HG02610 (cell line): ENCODE results near the gene CNNM2.
A peak's percentile ranks its signal among the peaks of the same experiment; 100 is the strongest.

Source experiments
- ATAC-seq: cut with Tn5 transposase; IDR thresholded peaks from one replicate; pipeline ENCODE4 v1.9.1; 2021; ENCODE audit warnings: mild to moderate bottlenecking, moderate library complexity; ENCODE audit not compliant: unreplicated experiment

Gene CNNM2

DNA sequence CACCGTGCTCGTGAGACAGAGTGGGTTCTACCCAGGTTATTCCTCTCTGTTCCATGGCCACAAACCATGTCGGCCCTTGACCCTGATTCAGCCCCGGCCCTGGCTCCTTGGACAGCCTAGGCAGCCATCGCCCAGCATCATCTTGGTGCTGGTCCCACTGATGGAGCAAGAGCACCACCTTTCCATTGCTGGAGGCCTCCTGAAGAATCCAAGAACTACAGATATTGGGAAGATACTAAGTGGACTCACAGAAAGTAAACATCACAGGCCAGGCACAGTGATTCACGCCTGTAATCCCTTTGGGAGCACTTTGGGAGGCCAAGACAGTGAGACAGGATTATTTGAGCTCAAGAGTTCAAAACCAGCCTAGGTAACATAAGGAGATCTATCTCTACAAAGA is 149.9 kb downstream of the CNNM2 start:
- no peak for ATAC-seq

DNA sequence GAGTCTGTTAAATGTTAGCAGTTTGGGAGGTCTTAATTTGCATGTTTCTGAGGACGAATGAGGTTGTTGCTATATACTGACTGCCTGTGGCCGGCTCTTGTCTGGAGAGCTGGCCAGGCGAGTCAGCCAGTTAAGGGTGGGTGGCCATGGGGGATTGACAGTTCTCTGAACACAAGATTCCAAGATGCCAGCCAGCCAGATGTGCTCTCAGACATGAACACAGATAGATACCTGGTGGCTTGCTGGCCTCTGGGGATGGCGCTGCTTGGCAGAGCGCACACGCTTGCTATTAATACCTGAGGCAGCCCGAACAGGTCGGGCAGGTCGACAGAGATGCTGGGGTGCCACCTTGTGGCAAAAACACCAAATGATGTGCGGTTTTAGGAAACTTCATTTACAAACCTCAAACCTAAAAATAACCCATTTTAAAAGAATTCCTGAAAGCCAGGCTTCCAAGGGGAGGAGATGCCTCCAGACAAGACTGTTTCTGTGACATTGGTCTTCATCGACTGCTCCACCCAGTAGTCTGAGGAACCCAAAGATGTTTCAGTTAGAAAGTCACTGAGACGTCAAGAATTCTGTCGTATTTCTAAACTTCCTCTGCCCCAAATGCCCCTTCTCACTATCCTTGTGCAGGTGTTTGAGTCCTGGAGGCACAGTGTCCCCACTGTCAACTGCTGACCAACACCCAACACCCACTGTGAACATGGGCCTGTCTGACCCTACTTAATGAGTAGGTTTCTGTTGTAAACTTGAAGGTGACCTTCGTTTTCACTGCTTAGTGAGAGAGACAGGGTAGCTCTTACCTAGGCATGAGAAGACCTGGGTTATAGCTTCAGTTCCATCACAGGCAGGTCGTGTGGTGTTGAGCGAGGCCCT is 151.6 kb downstream of the CNNM2 start:
- peak; percentile 44 for ATAC-seq

DNA sequence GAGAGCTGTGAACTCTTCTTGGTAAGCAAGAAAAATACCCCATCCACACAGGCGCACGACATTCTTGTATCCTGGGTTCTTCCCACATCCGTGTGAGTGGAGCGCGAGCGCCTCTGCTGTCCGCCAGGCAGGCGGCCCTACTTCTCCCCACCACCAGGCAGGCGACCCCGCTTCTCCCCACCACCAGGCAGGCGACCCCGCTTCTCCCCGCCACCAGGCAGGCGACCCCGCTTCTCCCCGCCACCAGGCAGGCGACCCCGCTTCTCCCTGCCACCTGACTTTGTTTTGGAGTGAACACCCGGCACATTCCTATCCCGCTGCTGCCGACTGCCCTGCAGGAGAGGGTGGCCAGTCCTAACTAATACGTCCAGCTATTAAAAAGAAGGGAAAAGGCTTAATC is 154.2 kb downstream of the CNNM2 start:
- no peak for ATAC-seq

DNA sequence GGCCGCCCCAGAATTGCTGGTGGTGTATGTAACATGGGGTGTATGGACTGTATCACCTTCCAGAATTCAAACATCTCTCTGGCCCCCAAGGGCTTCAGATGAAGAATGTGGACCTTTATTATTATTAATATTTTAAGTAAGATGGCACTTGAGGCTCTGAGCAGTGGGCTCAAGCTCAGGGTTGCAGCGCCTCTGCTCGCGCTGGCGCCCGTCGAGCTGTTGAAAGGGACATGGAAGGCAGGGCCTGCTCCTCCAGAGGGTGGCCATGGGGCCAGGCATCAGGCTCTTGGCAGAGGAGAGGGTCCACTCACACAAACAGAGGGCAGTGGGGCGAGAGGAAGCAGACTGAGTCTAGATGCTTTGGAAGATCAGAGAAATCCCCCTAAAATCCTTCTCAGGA is 154.8 kb downstream of the CNNM2 start:
- ATAC-seq, result no peak

DNA sequence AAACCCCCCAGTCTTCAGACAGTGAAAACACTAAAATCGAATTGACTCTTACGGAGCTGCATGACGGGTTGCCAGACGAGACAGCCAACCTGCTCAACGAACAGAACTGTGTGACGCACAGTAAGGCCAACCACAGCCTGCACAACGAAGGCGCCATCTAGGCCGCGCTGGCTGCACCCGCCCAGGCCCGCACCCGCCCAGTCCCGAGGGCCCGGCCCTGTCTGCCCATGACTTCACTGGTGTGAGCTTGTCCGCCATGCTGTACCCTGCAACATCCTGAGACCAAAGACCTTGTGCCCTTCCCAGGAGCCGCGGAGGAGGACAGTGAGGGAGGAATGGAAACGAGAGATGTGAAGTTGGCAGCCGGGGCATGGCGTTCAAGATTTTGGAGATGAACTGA is 158.9 kb downstream of the CNNM2 start:
- ATAC-seq, result no peak

DNA sequence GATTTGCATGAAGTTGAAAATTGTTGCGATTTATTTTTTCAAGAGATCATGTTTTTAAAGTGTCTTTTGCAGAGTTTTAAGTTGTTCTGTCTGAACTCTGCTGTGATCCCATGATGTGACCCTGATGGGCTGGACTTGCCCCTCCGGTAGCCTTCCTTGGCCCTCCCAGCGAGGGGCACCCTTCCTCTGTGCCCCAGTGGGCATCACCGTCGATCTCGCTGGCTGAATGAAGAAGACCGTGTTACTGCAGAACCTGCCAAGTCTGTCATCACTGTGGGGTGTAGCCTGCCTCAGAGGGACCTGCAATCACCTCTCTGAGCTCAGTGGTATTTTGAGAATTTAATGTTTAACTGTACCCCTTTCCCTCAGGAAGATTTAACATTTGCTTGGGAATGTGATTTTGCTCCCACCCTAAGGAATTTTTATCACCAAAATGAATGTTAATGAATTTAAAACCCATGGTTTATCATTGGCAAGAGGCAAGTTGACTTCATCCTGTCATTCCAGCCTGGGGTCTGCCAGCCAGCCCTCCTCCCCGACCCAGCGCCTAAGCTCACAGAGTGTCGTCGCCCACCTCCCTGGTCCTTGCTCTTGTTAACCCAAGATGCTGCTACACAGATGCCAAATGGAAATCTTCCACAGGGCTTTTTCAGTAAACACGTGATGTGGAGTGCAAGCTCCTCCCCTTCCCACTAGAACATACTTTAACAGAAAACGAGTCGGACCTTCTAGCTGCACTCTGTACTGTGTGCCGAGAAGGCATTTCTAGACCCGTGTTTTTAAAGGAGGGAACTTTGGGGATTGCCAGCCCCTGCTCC is 159.6 kb downstream of the CNNM2 start:
- no peak for ATAC-seq

DNA sequence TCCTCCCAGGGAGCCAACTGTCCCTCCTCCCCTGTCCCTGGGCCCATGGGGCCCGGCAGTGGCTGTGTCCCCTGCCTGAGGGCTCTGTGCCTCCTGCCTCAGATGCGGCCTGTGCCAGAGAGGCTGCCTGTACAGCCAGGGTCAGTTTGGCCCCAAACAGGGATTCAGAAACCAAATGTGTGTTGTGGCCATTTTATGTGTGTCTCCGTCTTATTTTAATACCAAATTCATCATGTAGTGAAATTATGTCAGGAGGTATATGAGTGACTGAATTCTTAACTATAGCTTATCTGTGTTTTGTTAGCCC is 160.2 kb downstream of the CNNM2 start:
- no peak for ATAC-seq

DNA sequence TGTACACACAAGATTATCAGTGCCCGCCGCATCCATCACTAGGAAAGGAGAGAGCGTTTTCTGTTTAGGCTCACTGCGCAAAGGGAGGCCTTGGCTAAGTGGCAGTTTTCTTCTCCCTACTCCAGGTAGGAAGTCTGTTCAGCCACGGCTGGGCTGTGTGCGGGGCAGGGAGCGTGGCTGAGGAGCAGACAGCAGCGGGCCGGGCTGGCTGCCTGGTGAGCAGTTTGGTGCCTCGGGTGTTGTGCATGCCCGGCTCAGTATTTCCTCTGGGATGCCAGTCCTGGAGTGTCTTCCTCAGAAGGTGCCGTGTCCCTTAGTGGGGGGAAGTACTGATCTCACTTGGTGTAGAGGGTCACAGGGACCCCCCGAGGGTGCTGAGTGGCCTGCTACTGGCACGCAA is 160.6 kb downstream of the CNNM2 start:
- ATAC-seq, result no peak

DNA sequence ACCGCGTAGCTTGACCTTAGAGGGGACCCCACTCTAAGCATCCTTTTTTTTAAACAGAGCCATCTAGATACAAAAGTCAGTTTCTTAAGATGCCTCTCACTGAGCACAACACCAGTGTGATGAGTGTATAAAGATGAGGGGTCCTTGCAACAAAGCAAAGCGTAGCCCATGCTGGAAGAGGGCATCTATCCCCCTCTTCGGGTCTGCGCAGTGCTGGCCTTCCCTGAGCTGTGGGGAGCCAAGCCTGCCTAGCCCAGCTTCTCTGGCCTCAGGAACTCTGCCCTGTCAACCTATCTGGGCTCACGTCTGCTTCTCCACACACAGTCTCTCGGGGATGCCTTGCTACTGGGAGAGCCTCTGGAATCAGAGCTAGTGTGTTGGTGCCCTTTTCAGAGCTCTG is 161.0 kb downstream of the CNNM2 start:
- ATAC-seq, result no peak

DNA sequence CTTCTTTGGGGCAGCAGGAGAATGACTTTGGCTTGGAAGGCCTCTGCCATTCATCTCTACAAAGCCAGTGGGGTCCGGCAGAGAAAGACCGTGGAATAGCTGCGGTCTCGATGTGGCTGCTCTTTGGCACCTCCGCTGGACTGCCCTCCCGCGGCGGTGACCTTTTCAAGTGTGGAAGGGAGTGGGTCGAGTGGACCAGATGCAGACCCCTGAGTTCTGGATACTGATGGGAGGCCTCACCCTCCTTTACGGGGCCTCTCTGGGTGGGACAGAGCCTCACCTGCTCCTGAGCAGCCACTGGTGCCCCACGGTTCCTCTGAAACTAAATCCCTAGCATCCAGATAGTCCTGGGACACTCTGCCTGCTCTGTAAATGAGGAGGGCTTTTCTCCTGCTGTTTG is 161.9 kb downstream of the CNNM2 start:
- no peak for ATAC-seq

DNA sequence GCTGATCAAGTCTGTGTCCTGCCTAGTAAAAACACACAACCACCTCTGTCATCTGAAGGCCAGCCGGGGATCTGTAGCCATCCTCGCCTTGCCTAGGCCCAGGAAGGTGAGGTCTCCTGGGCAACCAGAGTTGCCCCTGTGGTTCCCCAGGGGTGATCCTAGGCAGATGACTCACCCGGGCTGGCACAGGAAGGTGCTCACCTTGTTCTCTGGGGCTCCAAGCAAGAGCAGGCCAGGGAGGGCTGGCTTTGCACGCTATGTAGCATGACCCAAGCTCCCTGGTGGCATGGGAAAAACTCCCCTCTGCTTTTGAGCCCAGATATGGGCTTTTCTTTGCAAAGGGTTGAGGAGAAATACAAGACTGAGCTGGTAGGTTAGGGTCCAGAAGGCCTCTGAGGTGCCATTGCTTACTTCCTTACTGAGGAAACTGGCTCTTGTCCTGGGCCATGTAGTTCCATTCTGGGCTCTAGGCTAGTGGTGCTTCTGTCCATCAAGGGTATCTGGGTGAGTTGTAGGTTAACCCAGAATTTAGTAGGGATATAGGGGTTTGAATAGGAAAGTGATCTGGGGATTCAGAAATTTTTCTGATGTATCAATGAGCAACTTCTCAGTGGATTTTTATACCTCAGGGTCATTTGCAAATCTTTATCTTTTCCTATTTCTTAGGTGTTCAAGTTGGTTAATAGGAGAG is 162.9 kb downstream of the CNNM2 start:
- no peak for ATAC-seq

DNA sequence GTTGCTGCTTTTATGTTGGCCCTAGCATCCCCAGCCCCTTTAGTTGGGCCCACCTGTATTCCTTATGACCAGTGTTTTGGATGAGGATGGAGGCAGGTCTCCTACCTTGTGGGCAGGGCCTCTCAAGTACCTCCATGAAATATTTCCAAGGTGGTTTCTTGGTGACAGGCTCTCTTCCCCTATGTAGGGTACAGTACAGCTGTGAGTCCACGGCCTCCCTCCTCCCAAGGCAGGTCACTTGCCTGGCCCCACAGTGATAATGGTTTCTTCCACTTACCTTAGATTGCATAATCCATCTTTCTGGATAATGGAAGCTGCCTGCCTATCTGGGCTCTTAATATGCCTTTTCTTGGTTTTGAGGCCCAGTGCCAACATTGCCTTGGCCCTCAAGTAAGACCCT is 164.6 kb downstream of the CNNM2 start:
- no peak for ATAC-seq

DNA sequence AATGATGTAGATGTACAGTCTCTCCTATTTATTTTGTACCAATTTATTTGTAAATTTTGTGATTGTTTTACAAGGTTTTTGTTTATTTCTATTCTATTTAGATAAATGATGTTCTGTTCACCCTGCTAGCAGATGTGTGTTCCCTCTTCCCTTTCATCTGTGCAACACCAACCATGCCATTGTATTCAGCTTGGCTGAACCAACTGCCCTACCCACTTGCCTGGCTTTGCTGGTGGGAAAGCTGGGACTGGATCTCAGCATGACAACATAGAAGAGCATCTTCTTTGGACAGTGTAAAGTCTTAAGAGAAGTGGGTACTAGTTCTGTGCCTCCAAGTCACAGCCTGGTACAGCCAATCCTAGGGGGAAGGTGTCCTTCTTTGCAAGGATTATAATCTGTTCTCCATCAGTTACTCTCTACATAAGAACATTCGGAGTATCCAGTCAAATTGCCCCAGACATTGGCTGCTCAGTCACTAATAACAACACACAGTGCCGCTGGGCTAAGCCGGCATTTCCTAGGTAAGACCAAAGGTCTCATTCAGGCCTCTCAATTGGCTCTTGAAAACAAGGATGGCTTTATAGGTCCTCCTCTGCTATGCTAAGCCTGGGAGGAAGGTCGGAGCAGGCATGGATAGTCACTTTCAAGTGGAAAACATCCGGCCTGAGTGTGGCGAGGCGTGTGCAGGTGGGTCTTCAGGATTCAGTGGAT is 165.3 kb downstream of the CNNM2 start:
- no peak for ATAC-seq

DNA sequence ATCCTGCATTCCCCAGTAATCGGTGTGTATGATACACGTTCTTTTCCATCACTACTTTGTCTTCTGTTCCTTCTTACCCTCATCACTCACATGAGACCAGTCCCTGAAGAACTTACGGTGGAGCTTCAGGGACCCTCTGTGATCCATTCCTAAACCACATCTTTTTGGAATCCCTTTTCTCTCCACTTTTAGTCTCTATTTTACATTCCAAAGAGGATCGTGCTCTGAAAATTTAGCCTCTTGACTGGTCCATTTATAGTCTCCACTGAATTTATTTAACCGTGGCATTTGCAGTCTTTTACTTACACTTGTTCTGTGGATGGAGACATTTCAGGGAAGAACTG is 165.9 kb downstream of the CNNM2 start:
- no peak for ATAC-seq

DNA sequence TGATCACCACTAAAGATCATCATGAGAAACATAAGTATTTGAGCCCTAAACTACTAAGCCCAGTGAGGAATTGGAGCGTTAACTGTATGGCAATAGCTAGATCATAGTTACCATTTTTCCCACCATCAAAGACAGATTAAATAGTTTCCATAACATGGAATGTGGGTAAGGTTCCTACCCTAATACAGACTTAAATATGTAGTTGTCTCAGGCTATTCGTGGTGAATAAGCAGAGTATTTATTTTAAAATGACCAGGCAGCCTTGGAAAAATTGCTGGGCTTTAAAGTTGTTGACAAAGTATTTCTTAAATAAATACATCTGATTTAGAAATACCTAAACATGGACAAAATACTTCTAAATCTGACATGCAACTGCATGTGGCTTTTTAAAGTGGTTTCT is 168.2 kb downstream of the CNNM2 start:
- ATAC-seq, result no peak

DNA sequence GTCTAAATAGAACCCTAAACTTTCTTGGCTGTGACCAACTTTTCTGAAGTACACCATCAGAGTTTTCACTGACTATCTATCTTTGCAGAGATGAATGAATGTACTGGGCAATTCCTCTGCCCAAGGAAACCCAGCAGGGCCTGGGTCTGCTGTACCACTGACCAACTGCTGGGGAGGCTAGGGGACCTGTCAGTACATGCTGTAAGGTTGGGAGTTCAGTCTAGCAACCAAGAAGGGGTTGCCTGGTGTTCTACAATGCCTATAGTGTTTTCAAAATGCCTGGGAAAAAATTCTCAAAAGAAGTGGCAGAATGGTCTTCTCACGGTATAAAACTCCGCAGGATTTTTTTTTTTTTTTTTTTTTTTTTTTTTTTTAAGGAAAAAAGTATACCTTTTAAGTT is 168.7 kb downstream of the CNNM2 start:
- no peak for ATAC-seq

DNA sequence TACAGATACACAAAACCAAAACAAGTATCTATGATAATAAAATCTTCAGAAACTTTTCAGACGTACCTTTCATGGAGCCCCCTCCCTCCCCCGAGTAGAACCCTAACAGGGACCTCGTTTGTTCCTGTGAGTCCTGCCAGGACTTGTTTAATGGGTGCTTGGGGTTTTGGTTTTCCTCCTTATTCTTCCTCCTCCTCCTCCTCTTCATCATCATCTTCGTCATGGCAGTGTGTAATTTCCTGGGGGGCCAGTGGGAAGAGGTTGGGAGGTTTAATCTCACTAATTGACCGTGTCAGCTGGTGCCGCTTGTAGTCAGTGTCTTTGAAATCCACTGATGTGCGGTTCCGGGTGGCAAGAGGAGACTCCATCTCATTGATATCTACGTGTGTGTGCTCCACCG is 171.4 kb downstream of the CNNM2 start:
- no peak for ATAC-seq

DNA sequence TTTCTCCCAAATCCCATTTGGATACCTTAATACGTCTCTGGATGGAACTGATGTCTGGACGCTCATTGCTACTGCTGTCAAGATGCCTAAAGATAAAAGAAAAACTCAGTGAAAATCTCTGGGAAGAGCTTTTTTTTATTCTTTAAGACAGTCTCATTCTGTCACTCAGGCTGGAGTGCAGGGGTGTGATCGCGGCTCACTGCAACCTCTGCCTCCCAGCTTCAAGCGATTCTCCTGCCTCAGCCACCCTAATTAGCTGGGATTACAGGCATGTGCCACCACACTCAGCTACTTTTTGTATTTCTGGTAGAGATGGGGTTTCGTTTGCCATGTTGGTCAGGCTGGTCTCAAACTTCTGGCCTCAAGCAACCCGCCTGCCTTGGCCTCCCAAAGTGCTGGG is 172.8 kb downstream of the CNNM2 start:
- ATAC-seq, result no peak

DNA sequence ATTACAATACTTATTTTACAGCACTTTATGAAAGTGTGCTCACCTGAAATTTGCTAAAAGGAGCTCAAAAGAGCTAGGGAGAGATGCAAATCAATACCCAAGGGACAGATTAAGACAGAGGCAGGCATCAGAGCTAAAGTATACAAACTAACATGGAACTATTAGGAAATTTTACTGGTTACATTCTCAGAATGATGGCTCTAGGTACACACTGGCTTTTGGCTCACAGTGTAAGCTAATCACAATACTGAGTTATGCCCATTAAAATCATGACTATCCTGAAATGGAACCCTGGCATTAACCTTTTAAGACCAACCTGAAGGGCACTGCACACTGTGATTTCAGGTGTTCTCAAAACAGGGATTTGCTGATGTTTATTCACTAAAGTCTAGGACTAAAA is 176.9 kb downstream of the CNNM2 start:
- ATAC-seq, result no peak

DNA sequence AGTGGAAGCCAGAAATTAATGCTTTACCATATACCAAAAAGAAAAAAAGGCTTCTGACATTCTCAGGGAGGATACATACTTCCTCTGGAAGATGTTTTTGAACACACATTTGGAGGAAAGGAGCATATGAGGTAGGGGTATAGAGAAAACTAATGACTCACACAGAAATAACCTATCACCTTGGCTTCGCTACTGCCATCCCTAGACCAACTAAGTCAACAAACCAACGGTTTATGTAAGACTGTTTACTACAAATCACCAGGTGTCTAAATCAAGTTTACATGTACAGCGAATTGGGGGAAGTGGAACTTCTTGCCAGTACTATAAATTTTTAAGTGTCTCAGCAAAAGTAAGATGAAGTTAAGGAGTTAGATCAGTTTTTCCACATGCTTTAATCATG is 178.0 kb downstream of the CNNM2 start:
- no peak for ATAC-seq

DNA sequence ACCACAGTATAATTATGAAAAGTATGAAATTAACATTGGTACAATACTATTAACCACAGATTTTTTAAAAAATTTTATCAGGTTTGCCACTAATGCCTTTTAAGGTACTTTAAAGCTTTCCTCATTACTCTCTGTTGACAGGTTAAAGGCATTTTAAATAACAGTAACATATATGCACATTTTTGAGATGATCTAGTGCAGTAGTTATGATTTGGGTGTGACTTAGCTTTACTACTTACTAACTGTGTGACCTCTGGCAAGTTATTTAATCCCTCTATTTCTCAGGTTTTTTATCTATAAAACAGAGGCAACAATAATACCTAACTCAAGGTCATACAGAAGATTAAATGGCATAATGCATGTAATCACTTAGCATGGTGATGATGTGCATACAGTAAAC is 180.1 kb downstream of the CNNM2 start:
- ATAC-seq, result no peak
